IMR-90 (cell line): ENCODE results near the gene SRP19. TPM values are rescaled to one million over a fixed set of nuclear protein-coding genes. Genes with fewer than 3 reads are reported as not detected.

Source experiments
- ATAC-seq: fragments of 200-7000 bp; cut with Tn5 transposase; 2 replicates; pipeline ENCODE4 v1.9.1; 2020; ENCODE audit warnings: low read depth, mild to moderate bottlenecking, moderate library complexity
- BruUV-seq: library from RNA; stranded (reverse); fragments of 400-500 nt; replicated peaks from 2 replicates; lab custom pipeline; 2021; lab: Mats Ljungman, UMichigan
- CTCF ChIA-PET: fragments of 300-600 bp; formaldehyde crosslinking; extraction: SDS; loops from one replicate; lab custom pipeline; 2021; ENCODE audit warnings: antibody characterized with exemption; lab: Yijun Ruan, JAX
- POLR2A ChIA-PET: fragments of 300-600 bp; sonication (Branson Sonifier 250); formaldehyde crosslinking; loops from one replicate; lab custom pipeline; 2022; ENCODE audit warnings: antibody characterized with exemption; ENCODE audit not compliant: unreplicated experiment; lab: Charles Lee
- DNase-seq: peaks from one replicate; pipeline ENCODE4 v3.0.0; 2013
- H2AFZ ChIP-seq: replicated peaks from 2 replicates; pipeline ENCODE3; 2013; ENCODE audit warnings: low read length, mild to moderate bottlenecking; ENCODE audit not compliant: poor library complexity
- H2AK5ac ChIP-seq: 2 replicates; pipeline ENCODE4 v1.6.1; 2013; ENCODE audit warnings: low read depth, low read length, inconsistent platforms
- H2AK9ac ChIP-seq: replicated peaks from 2 replicates; pipeline ENCODE3; 2013; ENCODE audit warnings: mild to moderate bottlenecking, low read depth, low read length, moderate library complexity; ENCODE audit not compliant: poor library complexity
- H2BK120ac ChIP-seq: 2 replicates; pipeline ENCODE4 v1.6.1; 2013; ENCODE audit warnings: low read depth, low read length, inconsistent platforms
- H2BK15ac ChIP-seq: 3 replicates; pipeline ENCODE4 v1.6.1; 2013; ENCODE audit warnings: low read depth, low read length, inconsistent platforms
- H2BK20ac ChIP-seq: 2 replicates; pipeline ENCODE4 v1.6.1; 2013; ENCODE audit warnings: low read depth, mild to moderate bottlenecking, inconsistent platforms, low read length, moderate library complexity
- H2BK5ac ChIP-seq: 2 replicates; pipeline ENCODE4 v1.6.1; 2013; ENCODE audit warnings: mild to moderate bottlenecking, low read depth, low read length, inconsistent platforms; ENCODE audit not compliant: poor library complexity, severe bottlenecking
- H3K14ac ChIP-seq: replicated peaks from 2 replicates; pipeline ENCODE4 v1.6.1; 2013; ENCODE audit warnings: low read depth, low read length, inconsistent platforms
- H3K18ac ChIP-seq: 2 replicates; pipeline ENCODE4 v1.6.1; 2013; ENCODE audit warnings: low read depth, low read length, control low read depth
- H3K23ac ChIP-seq: 2 replicates; pipeline ENCODE4 v1.6.1; 2013; ENCODE audit warnings: low read depth, low read length, inconsistent platforms
- H3K27ac ChIP-seq: 2 replicates; pipeline ENCODE4 v1.5.1; 2013; ENCODE audit warnings: mild to moderate bottlenecking, control low read depth, low read length; ENCODE audit not compliant: insufficient read depth
- H3K27me3 ChIP-seq: 2 replicates; pipeline ENCODE4 v1.6.1; 2013; ENCODE audit warnings: low read length; ENCODE audit not compliant: control insufficient read depth, insufficient read depth
- H3K36me3 ChIP-seq: 2 replicates; pipeline ENCODE4 v1.6.1; 2013; ENCODE audit warnings: low read length, mixed read lengths; ENCODE audit not compliant: control insufficient read depth, insufficient read depth
- H3K4ac ChIP-seq: 2 replicates; pipeline ENCODE4 v1.6.1; 2013; ENCODE audit warnings: low read depth, low read length, inconsistent platforms
- H3K4me1 ChIP-seq: 2 replicates; pipeline ENCODE4 v1.6.1; 2013; ENCODE audit warnings: low read length, mixed read lengths; ENCODE audit not compliant: control insufficient read depth, insufficient read depth
- H3K4me2 ChIP-seq: 2 replicates; pipeline ENCODE4 v1.6.1; 2013; ENCODE audit warnings: low read depth, mild to moderate bottlenecking, control low read depth, low read length, moderate library complexity
- H3K4me3 ChIP-seq: 2 replicates; pipeline ENCODE4 v1.5.1; 2013; ENCODE audit warnings: low read depth, mild to moderate bottlenecking, control low read depth, low read length, moderate library complexity; ENCODE audit not compliant: insufficient read depth
- H3K56ac ChIP-seq: 2 replicates; pipeline ENCODE4 v1.6.1; 2013; ENCODE audit warnings: low read length, inconsistent platforms; ENCODE audit not compliant: insufficient read depth; ENCODE audit errors: extremely low read depth
- H3K79me1 ChIP-seq, 2 experiments: 2 replicates each; pipeline ENCODE4 v1.6.1; 2013; ENCODE audit warnings: low read length in 2 of 2, inconsistent platforms in 1 of 2, low read depth in 1 of 2
- H3K9ac ChIP-seq: 2 replicates; pipeline ENCODE4 v1.6.1; 2013; ENCODE audit warnings: low read depth, low read length, control low read depth
- H3K9me1 ChIP-seq: 2 replicates; pipeline ENCODE4 v1.6.1; 2013; ENCODE audit warnings: low read length, inconsistent platforms; ENCODE audit not compliant: insufficient read depth
- H3K9me3 ChIP-seq: 2 replicates; pipeline ENCODE4 v1.6.1; 2013; ENCODE audit warnings: low read length; ENCODE audit not compliant: control insufficient read depth, insufficient read depth
- H4K20me1 ChIP-seq: 2 replicates; pipeline ENCODE4 v1.6.1; 2013; ENCODE audit warnings: low read length, inconsistent platforms; ENCODE audit not compliant: insufficient read depth
- H4K5ac ChIP-seq: 2 replicates; pipeline ENCODE4 v1.6.1; 2013; ENCODE audit warnings: mild to moderate bottlenecking, low read depth, low read length, control low read depth
- H4K8ac ChIP-seq, 2 experiments: 2 replicates each; pipeline ENCODE4 v1.6.1; 2013; ENCODE audit warnings: low read depth in 2 of 2, low read length in 2 of 2, control low read depth in 1 of 2, inconsistent platforms in 1 of 2
- H4K91ac ChIP-seq: 2 replicates; pipeline ENCODE4 v1.6.1; 2013; ENCODE audit warnings: low read depth, low read length, inconsistent platforms; ENCODE audit not compliant: insufficient read depth
- CEBPB ChIP-seq: IDR thresholded peaks from 2 replicates; pipeline ENCODE4 v1.6.1; 2012; ENCODE audit warnings: low read depth, low read length, improper control_type of control experiment
- ELK1 ChIP-seq: fragments of 150-350 bp; IDR thresholded peaks from 2 replicates; pipeline ENCODE4 v1.6.1; 2016; ENCODE audit warnings: low read depth, mild to moderate bottlenecking, low read length, moderate library complexity, borderline replicate concordance
- dilution Hi-C: fragments of 300-500 bp; cut with HindIII; formaldehyde crosslinking; loops from one replicate; pipeline ENCODE4 v1.14.3; 2018; ENCODE audit warnings: low sequenced_read_pairs; ENCODE audit not compliant: unreplicated experiment
- in situ Hi-C: fragments of 300-500 bp; cut with MboI; formaldehyde crosslinking; loops from 3 replicates; pipeline ENCODE4 v1.14.3; 2019; ENCODE audit warnings: low sequenced_read_pairs, inconsistent platforms, mixed read lengths
- intact Hi-C: fragments of 100-400 bp; cut with micrococcal nuclease; formaldehyde crosslinking; loops from 2 replicates; pipeline ENCODE4 v1.10.0; 2022
- polyA plus RNA-seq, 3 experiments: library from polyadenylated mRNA; depleted of rRNA; stranded (reverse); fragments of >200 nt; gene quantifications; 2 replicates each; pipeline ENCODE4 v1.2.3, GENCODE V29; 2012; ENCODE audit warnings: low replicate concordance in 1 of 3
- total RNA-seq: library from RNA; depleted of rRNA; stranded (reverse); fragments of >200 nt; gene quantifications from 2 replicates; pipeline ENCODE4 v1.2.3, GENCODE V29; 2012

The SRP19 gene
- total and polyA plus RNA-seq, 2 of the 4 experiments (the other 2 are of a cell fraction): 10.0 to 61.5 TPM

- no peak overlapping the region for H4K91ac ChIP-seq
- no peak overlapping the region for H2BK20ac ChIP-seq
- no peak overlapping the region for H2AK9ac ChIP-seq
- dilution Hi-C loops: no loop called here
- no peak overlapping the region for H3K9ac ChIP-seq
- no peaks in the 10 kb centered on the region for H3K4me1 ChIP-seq
- no peak overlapping the region for H3K56ac ChIP-seq
- H3K14ac ChIP-seq: no peak overlapping the region
- no peak overlapping the region for H3K18ac ChIP-seq
- in situ Hi-C loops: loop anchor here (10.0 kb wide), 1 partner anchor 293 kb away; no protein-coding TSS in a partner anchor
- no peak overlapping the region for H4K5ac ChIP-seq
- ATAC-seq: no peak
- intact Hi-C loops: no loop called here
- H2BK5ac ChIP-seq: no peak overlapping the region
- no peaks in the 10 kb centered on the region for H4K20me1 ChIP-seq
- H3K9me1 ChIP-seq: no peaks in the 10 kb centered on the region
- H2BK120ac ChIP-seq: no peak overlapping the region
- no peak overlapping the region for H3K4ac ChIP-seq
- TF ChIP-seq CEBPB (peak; percentile 59; the same call in 1 of the 2 replicates), ELK1 (no peak)
- H4K8ac ChIP-seq: no peak overlapping the region
- no peak overlapping the region for H2AFZ ChIP-seq
- H3K79me1 ChIP-seq: no peaks in the 10 kb centered on the region
- no peak overlapping the region for H3K4me3 ChIP-seq
- no peaks in the 10 kb centered on the region for H3K9me3 ChIP-seq
- H2AK5ac ChIP-seq: no peak overlapping the region
- H3K4me2 ChIP-seq: no peak overlapping the region
- ChIA-PET POLR2A (no interaction called here), CTCF (no interaction called here)
- no peak overlapping the region for H2BK15ac ChIP-seq
- no peak overlapping the region for H3K23ac ChIP-seq
- DNase-seq: no peak
- no peaks in the 10 kb centered on the region for H3K27me3 ChIP-seq
- H3K27ac ChIP-seq: no peak overlapping the region
- H3K36me3 ChIP-seq: no peaks in the 10 kb centered on the region; the same call in 1 of the 2 replicates
- BruUV-seq: no TSS peak
Observed at GRCh38 chr5:112847306-112847705, 13.8 kb upstream of the SRP19 start.
